C4-2B (cell line): ENCODE measurements around the gene CTLA4.

Source experiments
- H3K27ac ChIP-seq: fragments of 450-650 bp; 2 replicates; pipeline ENCODE4 v1.5.1; 2017
- ZFX ChIP-seq: fragments of 450-650 bp; IDR thresholded peaks from 2 replicates; pipeline ENCODE4 v1.6.1; 2017
- TF ChIP-seq, protein P1 (sequence below): fragments of 450-650 bp; conservative IDR thresholded peaks from 2 replicates; pipeline ENCODE4 v1.5.1; 2017; ENCODE audit warnings: mild to moderate bottlenecking

Gene CTLA4

DNA sequence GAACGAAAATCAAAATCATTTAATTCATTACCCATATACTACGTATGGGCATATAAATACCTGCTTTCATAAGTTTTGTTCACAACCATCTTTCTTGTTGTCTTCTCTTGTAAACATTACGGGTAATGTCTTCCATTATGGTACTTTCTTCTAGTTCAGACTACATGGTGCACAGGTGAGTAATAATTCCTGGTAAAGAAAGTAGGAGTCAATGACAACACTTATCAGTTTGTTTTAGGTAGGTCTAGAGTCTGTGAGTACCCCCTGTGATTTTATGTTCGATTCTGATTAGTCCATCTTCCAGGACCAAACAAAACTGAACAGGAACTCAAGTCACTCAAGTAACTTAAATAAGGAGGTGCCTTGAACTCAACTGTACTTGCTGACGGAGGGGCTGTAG lies 25.2 kb upstream of the CTLA4 start:
- H3K27ac ChIP-seq: no peak overlapping the region
- no peak for TF ChIP-seq ZFX
- TF ChIP-seq, protein P1, sequence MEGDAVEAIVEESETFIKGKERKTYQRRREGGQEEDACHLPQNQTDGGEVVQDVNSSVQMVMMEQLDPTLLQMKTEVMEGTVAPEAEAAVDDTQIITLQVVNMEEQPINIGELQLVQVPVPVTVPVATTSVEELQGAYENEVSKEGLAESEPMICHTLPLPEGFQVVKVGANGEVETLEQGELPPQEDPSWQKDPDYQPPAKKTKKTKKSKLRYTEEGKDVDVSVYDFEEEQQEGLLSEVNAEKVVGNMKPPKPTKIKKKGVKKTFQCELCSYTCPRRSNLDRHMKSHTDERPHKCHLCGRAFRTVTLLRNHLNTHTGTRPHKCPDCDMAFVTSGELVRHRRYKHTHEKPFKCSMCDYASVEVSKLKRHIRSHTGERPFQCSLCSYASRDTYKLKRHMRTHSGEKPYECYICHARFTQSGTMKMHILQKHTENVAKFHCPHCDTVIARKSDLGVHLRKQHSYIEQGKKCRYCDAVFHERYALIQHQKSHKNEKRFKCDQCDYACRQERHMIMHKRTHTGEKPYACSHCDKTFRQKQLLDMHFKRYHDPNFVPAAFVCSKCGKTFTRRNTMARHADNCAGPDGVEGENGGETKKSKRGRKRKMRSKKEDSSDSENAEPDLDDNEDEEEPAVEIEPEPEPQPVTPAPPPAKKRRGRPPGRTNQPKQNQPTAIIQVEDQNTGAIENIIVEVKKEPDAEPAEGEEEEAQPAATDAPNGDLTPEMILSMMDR: no peak

DNA sequence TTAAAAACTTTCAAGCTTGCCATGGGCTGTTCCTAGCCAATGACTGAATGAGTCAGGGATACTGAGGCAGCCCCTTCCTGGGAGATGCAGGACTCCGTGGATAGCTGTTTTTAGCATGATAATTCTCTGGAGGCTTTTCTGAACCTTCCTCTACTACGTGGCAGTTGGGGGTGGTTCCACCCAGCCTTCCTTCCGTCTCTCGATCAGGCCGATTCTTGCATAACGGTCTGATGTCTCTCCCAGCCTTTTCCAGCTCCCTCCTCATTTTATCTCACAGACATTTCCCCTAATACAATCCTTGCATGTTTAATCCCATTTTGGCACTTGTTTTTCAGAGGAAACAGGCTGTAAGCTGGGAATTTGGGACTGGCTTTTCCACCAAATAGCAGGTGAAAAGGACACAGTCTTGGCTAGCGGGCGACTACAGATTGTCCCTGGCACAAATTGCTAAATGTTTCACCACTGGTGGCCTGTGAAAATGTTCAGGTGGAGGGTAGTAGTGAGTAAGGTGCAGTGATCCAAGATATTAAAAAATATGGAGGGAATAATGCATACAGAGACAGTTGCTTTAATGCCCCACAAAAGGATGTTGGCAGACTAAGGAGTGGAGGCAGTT lies 21.0 kb upstream of the CTLA4 start:
- no peak for TF ChIP-seq ZFX
- TF ChIP-seq, protein P1: no peak
- no peak overlapping the region for H3K27ac ChIP-seq

DNA sequence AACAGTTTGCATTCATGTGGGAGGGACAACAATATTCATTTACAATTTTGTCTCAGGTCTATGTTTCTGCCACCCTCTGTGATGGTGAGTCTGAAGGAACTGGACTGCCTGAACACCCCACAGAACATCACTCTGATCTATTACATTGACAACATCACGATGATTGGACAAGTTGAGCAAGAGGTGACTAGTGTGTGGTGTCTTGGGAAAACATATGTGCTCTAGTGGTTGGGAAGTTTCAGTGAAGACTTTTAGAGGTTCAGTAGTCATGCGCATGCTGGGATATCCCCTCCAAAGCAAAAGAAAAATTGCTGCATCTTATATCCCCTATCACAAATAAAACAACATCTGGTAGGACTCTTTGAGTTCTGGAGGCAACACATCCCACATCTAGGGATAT lies 18.6 kb upstream of the CTLA4 start:
- no peak overlapping the region for H3K27ac ChIP-seq
- no peak for TF ChIP-seq ZFX
- TF ChIP-seq, protein P1: no peak

DNA sequence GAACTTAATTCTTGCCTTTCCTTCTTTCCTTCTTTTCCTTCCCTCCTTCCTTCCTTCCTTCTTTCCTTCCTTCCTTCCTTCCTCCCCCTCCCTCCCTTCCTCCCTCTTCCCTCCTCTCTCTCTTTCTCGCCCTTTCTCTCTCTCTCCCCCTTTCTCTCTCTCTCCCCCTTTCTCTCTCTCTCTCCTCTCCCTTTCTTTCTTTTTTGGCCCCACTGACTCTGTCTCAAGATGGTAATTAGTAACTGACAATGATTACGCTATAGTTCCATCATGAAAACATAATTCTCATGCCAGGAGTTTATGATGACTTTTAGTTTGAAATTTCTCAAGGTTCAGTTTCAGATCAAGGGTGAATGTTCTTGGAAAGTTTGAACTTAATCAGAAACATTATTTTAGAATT lies 14.8 kb upstream of the CTLA4 start:
- TF ChIP-seq, protein P1: no peak
- TF ChIP-seq ZFX: no peak
- H3K27ac ChIP-seq: no peak overlapping the region

DNA sequence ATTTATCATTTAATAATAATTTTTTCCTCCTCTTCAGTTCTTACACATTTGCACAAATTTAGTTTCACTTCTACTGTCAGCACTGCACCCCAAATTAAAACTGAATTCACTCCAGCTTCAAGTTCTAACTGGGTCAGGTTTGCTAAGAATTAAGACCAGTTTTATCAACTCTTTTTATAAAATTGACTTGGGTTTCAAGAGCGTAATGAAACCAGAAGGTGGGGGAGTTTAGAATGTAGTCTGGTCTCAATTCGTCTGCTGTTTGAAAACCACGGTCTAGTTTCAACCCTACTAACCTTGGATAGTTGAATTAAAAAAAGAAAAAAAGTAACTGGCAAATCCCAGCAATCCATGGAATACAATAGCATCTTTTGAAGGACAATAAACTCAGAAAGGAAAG lies 14.3 kb upstream of the CTLA4 start:
- no peak overlapping the region for H3K27ac ChIP-seq
- TF ChIP-seq ZFX: no peak
- TF ChIP-seq, protein P1: no peak

DNA sequence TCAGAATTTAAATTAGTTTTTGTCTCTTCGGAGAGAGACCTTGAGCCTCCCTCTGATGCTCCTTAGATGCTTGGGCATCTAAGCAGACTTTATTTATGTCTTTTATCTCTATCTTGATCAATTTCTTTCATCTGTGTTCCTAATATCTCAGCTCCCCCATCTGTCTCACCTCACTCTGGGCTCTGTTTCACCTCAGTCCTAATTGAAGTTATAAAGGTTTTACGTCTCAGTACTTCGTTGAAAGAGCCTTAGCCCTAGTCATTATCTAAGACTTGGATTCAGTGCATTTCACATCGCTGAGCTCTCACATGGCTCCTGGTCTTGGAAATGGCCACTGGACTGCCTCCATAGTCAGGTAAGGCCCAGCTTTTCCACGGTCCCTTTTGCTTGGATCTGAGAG lies 13.8 kb upstream of the CTLA4 start:
- TF ChIP-seq, protein P1: no peak
- no peak for TF ChIP-seq ZFX

DNA sequence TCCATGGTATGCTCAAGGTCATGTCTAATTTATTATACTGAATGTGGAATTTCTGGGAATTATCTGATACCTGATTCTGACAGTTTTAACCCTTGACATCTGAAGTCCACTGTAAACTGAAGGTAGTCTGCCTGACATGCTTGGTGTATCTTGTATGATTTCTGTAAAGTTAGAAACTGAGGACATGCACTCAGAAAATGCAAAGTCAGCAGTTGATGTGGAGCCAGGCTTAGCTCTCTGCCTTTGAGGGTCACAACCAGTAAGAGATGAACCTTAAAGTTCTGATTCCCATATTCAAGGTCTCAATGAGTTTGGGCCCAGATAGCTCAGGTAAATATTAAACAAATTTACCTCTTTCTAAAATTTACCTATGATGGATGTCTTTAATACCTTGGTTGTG lies 12.3 kb upstream of the CTLA4 start:
- H3K27ac ChIP-seq: no peak overlapping the region
- TF ChIP-seq, protein P1: no peak
- no peak for TF ChIP-seq ZFX

More for the DNA sequence above, 13.8 kb upstream of the CTLA4 start:
- H3K27ac ChIP-seq: no peak overlapping the region
